ENCODE results near the gene BAHCC1.

The BAHCC1 gene

GRCh38 chr17:81398176-81398831 is 3.0 kb downstream of the BAHCC1 start:
- DNase-seq (ENCODE audit: low read depth), result no peak

GRCh38 chr17:81398832-81399411 is 3.7 kb downstream of the BAHCC1 start:
- no peak for DNase-seq (ENCODE audit: low read depth)

GRCh38 chr17:81399481-81400153 is 4.4 kb downstream of the BAHCC1 start:
- DNase-seq (ENCODE audit: low read depth), result no peak

GRCh38 chr17:81400154-81400977 is 5.1 kb downstream of the BAHCC1 start:
- DNase-seq (ENCODE audit: low read depth), result no peak

GRCh38 chr17:81400996-81401722 is 5.9 kb downstream of the BAHCC1 start:
- no peak for DNase-seq (ENCODE audit: low read depth)

- DNase-seq (ENCODE audit: low read depth), result no peak
Measured at GRCh38 chr17:81401723-81402529, 6.7 kb downstream of the BAHCC1 start.

- no peak for DNase-seq (ENCODE audit: low read depth)
Measured at GRCh38 chr17:81402530-81402941, 7.3 kb downstream of the BAHCC1 start.

GRCh38 chr17:81402981-81403467 is 7.8 kb downstream of the BAHCC1 start:
- no peak for DNase-seq (ENCODE audit: low read depth)

GRCh38 chr17:81403671-81404534 is 8.6 kb downstream of the BAHCC1 start:
- no peak for DNase-seq (ENCODE audit: low read depth)

- DNase-seq (ENCODE audit: low read depth), result no peak
Measured at GRCh38 chr17:81404558-81405165, 9.4 kb downstream of the BAHCC1 start.

GRCh38 chr17:81405411-81405872 is 10.2 kb downstream of the BAHCC1 start:
- DNase-seq (ENCODE audit: low read depth), result no peak

GRCh38 chr17:81406117-81406953 is 11.1 kb downstream of the BAHCC1 start:
- no peak for DNase-seq (ENCODE audit: low read depth)

- no peak for DNase-seq (ENCODE audit: low read depth)
Measured at GRCh38 chr17:81408049-81408448, 12.8 kb downstream of the BAHCC1 start.

- no peak for DNase-seq (ENCODE audit: low read depth)
Measured at GRCh38 chr17:81409190-81409935, 14.1 kb downstream of the BAHCC1 start.

GRCh38 chr17:81410852-81411251 is 15.6 kb downstream of the BAHCC1 start:
- no peak for DNase-seq (ENCODE audit: low read depth)

GRCh38 chr17:81411305-81411704 is 16.0 kb downstream of the BAHCC1 start:
- no peak for DNase-seq (ENCODE audit: low read depth)

GRCh38 chr17:81412490-81413093 is 17.3 kb downstream of the BAHCC1 start:
- peak; percentile 57 for DNase-seq (ENCODE audit: low read depth)

All from stimulated activated CD8-positive, alpha-beta memory T cell treated with anti-CD3 and anti-CD28 coated beads, Interleukin-12 subunit alpha, Interleukin-12 subunit beta, amount 100 ng/mL, for 1 hour (primary cell).